Stimulated activated CD4-positive, alpha-beta T cell treated with anti-CD3 and anti-CD28 coated beads, Interleukin-1b, Interleukin-23, amount 100 ng/mL, for 24 hours (primary cell): Measurements from ENCODE around the gene ELF4.

Experiments used
- DNase-seq, 4 experiments: peaks; one replicate each; pipeline ENCODE4 v3.0.0-alpha.2; 2020; ENCODE audit warnings: low read depth in 4 of 4, low spot score in 1 of 4

Gene ELF4

DNA sequence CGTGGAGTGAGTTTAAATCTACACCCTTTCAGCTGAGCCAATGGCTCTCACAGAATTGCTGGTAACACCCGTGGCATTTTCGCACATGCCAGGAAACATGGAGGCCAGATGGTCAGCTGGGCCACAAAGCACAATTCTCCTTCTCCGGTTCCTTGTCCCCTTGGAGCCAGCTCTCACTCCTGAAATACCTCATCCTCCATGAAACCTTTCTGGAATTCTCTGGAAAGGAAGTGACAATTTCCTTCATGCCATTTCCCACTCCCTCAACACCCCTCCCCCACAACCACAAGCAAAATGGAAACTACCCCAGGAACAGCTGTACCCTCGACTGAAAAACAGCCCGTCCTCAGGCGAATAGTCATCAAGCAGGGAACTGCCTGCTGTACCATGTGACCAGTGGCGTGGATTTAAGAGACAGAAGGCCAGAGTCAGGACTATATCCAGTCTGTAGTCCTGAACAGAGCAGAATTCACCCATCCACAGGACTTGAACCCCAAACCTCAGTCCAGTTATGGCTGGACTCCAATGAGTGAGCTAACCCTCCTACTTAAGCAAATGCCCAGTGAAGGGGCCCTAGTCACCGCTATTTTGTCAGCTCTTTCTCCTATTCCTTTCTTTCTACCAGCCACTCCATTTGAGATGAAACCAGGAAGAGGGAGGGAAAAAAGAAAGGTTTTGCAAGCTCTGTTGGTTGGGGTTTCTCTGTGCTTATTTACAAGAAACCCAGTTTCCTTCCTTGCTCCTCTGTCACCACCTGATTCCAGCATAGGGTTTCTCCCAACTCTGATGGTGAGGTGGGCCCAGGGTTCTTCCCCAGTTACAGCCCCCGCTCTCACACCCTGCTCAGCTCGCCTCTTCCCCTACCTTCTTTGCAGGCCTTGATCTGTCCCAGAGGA, 24.5 kb downstream of the ELF4 start:
- no peak for DNase-seq

DNA sequence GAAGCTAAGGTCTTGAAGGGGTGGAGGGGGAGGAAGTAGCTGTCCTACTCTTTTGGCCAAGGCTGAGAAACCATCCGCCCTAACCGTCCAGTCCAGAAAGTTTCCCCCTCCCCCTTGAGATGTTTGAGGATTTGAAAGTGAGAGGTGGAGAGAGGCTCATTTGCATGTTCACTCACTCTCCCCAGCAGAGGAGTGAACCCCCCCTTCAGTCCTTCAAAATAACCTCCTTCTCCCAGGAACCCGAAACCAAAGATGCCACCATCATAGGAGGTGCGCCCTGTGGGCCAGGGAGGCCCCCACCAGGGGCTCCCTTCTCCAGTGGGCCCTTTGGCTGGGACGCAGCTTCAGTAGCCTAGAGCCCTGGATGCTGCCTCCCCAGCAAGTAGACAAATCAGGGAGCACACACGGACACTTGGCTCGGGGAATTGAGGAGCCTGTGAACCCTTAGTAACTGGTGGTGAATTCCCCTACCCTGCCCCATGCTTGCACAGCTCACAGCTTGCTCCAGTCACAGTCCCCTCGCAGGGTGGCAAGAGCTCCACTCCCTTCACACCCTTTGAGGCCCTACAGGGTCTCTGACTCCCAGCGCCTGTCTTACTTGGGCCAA, 25.6 kb downstream of the ELF4 start:
- no peak for DNase-seq

DNA sequence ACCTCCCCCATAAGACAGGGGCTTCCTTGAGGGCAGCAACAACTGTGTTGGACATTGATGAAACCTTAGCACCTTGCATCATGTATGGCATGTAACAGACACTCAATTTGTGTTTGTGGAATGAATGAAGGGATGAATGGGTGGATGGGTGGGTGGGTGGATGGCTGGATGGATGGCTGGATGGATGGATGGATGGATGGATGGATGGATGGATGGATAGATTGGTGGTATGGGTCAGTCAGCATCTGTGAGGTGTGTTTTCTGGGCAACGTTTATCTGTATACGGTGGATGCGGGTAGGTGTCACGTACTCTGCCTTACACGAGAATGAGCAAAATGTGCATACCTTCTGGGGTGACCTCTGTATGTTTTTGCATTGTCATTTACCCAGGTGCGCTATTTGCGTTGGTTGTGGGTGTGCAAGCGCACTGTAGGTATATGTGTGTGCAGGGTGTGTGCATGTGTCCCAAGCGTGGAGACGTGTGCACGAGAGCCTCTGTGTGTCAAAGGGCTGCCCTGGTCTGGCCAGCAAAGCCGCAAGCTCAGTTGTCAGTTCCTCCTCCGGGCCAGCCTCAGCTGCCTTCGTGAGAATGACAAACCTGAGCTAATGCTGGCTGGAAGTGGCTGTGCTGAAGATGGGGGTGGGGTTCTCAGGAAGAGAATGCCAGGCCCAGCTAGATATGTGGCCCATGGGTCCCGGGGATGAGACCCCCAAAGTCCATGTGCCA, 26.5 kb downstream of the ELF4 start:
- DNase-seq = no peak

DNA sequence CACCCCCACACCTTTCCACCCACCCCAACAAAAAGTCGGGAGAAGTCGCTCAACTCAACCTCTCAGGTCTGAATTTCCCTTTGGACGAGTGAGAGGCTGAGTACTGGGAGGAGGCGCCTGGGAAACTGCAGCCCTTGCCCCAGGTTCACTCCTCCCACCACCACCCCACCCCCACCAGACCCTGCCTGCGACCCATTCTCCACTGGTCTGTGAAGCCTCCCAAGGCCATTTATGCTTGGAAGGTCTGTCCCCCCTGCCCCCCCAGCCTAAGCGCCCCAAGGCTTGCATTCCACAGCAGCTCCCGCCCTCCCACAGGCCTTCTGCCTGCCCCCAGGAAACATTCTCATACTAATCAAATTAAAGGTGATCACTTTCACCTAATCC, 27.2 kb downstream of the ELF4 start:
- DNase-seq = no peak

DNA sequence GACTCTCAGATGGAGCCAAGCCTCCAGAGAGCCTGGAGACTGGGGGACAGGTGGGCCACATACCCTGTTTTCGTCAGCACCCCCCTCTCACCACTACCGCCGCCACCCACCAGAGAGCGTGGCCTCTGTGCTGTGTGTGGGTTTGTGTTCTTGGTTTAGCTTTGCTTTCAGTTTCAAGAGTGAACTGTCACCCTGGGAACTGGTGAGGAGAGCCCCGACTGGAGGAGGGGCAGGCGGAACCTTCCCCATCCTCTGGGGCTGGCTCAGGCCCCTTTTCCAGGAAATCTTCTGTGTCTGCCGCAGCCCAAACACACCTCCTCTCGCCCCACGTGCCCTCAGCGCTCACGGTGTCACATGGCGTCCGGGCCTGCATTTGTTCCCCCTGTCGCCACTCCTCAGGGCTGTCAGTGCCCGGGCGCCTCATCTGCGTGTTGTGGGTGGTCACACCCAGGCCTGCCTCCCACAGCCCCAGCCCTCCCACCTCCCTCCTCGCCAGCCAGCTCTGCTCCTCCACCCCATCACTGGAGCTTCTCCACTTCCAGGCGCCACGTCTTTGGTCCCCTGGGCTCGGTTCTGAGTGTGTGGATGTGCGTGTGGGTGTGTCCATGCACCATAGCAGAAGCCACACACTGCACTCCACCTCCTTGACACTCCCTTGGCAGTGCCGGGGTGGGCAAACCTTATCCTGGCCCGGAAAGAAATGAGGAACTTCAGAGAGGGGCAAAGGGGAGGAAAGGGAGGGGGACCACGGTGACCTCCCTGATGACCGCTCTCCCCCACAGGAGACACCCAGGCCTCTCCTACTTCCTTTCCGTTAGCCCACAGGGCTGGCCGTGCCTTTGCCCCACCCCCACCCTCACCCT, 27.8 kb downstream of the ELF4 start:
- peak in 2 of 4 experiments; percentile 40 to 70 for DNase-seq

DNA sequence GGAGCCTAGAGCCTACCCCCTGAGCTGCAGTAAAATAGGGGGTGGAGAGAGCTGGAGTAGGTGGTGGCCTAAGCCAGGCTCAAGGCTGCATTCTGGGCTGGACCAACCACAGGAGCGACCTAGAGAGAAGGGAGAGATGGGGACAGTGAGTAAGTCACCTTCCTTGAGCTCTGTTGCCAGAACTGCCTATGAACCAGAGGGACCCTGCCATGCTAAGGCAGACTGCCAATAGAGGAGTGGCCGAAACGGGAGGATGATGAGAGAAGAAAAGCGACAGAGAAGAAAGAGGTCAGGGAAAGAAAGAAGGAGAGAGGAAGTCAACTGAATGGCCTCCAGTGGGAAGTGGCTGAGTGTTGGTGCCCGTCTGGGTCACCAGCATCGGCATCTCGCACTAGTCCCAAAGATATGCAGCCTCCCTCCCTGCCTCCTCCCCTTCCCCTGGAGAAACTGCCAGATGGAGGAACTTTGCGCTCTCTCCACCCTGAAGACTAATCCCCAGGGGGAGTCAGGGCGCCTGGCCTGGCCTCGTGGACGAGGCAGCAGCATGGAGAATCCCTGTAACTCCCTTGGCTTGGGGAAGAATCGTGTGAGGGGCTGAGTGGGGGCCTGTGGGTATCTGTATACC, 28.8 kb downstream of the ELF4 start:
- DNase-seq = no peak

DNA sequence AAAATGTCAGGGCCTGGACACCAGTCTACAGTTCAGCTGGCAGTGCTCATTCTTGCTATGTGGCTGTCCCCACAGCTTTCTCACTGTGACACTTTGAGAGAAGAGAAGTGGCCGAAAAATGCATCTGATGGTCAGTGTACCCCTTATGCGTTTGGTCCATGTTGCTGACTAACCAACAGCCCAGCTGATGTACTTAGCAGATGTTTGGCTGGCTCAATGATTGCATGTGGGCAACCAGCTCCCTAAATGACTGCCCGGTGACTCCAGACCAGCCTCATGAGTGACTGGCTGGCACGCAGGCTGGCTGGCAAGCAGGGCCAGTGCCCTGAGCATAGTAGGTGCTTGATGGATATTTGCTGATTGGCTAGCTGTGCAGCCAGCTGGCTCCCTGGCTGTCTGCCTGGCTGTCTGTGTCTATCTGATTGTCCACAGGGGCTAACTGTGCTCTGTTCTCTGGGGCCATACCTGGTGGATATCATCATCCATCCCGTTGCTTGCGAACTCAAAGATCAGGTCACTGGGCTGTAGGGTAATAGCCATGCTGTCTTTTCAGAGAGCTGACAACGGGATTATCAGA, 29.4 kb downstream of the ELF4 start:
- DNase-seq = no peak

DNA sequence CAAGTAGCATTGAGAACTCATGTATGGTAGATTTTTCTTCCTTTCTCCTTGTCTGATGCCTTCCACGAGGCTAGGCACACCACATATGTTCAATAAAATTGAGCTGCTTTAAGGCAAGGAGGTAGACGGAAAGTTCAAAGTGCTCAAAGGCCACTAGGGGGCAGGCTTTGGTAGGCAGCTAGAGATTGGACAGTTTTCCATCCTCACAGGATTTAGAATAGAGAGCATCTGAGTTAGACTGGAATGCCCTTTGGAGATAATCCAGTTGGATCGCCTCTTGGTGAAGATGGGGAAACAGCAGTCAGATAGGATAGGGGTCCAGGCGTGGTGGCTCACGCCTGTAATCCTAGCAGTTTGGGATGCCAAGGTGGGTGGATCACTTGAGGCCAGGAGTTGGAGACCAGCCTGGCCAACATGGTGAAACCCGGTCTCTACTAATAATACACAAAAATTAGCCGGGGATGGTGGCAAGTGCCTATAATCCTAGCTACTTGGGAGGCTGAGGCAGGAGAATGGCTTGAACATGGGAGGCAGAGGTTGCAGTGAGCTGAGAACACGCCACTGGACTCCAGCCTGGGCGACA, 30.4 kb downstream of the ELF4 start:
- DNase-seq = peak in 1 of 4 experiments; percentile 34

DNA sequence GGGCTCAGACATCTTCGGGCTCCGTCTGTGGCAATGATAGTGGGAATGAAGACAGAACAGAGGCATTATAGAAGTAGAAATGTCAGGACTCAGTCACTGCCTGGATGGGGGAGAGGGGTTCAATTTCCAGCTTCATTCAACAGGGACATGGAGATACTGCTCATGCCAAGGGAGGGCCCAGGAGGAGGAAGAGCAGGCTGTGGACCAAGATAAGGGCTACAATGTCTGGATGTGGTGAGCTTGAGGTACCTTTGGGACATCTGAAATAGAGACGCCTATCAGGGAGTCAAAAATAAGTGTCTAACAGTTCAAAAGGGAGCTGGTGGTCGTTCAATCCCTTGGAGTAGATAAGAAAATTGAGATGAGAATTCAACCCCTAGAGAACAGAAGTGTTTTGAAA, 34.5 kb downstream of the ELF4 start:
- no peak for DNase-seq

DNA sequence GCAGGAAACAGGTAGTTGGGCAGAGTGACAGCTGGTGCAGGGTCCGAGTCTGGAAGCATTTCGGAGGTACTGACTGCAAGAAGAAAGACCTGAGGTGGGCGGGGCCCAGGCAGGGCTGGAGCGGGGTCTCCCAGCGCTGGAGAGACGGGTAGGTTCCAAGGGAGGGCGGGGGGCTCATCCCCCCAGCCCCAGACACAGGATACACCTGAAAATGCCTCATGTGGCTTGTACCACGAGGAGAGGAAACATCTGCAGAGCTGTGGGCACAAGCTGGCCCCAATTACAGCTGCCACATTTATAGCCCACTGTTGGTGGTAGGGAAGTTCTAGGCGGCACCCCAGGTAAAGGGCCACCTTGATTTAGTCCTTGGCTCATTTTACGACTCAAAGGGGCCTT, 38.0 kb downstream of the ELF4 start:
- no peak for DNase-seq

DNA sequence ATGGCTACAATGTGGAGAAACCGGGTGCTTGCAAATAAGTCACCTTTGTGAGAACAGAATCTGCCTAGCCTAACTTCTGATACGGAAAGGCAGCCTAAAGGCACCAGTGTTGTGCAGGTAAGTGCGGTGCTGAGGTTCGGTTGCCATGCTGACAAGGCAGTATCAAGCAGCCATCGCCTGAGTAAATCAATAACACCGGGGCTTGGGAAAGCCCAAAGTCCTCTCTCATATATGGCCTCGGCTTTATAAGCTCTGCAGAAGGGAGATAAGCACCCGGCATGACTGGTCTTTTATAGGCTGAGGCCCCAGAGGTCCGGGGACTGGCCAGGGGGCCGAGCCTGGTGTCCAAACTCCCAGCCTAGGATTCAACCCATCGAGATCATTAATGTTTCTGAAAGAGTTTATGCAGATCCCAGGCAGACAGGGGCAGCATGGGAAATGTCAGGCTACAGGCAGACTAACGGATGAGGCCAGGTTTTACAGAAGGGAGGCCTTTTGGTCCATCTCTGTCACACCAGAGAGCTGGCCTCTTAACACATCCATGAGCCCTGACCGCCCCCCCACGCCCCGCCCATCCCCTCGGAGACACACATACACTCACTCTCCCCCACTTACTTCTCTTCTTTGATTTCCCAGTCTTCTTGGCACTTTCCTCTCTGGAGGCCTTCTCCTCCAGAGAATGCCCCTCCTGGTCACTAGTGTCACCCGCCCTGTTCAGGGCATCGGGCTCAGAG, 38.5 kb downstream of the ELF4 start:
- DNase-seq = no peak

DNA sequence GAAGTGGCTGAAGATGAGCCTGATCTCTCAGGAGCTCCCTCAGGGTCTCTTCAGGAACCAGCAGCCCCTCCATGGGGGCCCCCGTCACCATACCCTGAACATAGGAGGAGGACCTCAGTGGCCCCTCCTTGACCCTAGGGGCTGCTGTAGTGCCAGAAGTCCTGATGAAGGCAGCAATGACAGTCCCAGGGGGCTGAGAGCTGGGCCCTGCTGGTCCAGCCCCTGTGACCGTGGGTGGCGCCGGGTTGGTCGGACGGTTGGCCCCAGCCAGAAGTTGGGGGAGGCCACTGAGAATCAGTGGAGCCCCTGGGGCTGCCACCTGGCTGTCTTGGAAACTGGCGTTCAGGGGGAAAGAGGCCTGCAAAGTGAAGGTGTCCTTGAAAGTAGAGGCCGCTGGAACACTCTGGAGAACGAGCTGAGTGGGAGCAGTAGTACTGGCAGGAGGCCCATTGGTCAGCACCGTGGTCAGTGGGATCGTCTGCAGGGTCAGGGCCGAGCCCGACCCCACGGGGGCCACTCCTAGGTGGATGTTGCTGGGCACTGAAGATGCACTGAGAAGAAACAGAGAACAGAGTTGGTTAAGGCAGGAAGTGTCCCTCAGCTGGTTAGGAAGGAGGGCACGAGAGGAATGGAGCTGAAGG, 43.2 kb downstream of the ELF4 start:
- DNase-seq = no peak

DNA sequence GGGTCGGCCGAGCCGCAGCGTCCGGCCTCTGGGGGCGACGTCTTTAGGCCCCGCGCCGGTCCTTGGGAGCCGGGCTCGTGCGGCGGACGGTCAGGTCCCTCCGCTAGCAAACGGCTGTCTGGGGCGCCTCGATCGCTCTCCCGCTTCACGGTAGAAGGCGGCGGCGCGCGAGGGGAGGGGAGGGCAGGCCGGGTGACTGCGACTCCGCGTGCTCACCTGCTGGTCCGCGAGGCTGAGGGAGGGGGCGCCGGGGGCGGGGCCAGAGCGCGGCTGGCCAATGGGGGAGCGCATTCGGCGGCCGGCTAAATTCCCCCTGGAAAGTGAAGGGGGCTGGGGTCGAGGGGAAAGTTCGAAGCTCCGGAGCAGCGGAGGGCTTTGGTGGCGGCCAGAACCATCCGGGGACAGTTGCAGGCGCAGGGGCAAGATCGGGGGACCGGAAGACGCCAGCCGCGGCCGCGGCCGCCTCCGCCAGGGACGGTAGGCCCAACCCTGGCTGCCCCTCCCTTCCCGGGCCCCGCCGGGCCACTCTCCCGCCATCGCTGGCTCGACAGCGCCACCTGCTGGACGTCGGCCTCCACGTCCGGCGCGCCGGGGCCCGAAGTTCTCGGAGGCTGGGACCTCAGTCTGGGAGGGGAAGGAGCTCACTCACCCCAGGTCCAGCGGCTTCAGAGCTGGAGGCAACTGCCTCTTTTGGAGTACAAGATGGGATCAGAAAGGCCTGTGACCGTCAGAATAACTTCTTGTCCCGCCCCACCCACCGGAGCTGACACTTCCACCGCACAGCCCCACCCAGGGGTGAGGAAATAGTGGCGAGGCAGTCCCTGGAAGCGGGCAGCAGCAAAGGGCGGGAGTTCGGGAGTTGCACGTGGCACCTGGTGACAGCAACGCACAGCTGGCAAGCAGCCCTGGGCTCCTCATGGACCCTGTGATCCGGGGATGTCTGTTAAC, 49.9 kb downstream of the ELF4 start:
- DNase-seq = peak; percentile 65 to 82 (median 70)

DNA sequence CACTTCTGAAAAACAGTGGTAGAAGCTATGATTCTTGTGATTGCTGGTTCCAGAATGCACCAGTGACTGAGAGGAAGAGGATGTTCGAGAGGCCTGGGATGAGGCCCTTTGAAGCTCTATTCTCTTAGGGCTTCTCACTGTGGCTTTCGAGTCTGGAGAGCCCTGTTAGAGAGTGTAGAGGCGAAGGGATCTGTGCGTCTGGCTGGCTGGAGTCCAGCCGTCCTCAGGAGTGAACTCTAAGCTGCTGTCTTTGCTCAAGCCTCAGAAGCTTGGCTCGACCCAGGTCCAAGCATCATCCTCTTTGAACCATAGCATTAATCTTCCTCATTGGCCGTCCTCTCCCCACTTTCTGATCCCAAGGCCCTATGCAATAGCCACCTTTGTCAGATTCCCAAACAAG, 51.6 kb downstream of the ELF4 start:
- DNase-seq = no peak

DNA sequence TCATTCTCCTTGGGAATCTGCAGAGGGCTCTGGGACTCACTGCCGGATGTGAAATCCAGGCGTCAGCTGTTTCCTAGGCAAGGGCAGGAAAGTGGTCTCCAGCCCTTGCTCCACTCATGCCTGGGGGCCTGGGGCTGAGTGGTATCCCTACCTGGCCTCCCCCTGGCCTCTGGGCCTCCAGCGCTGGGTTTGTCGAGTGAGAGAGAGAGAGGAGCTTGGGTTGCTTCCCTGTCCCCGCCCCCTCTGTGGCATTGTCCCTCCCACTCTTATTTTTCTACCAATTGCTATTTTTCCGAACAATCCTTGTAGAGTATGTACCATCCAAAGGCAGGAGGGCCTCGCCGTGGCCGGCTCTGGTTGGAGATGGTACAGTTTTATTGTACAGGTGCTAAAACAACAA, 53.1 kb downstream of the ELF4 start:
- DNase-seq = no peak

DNA sequence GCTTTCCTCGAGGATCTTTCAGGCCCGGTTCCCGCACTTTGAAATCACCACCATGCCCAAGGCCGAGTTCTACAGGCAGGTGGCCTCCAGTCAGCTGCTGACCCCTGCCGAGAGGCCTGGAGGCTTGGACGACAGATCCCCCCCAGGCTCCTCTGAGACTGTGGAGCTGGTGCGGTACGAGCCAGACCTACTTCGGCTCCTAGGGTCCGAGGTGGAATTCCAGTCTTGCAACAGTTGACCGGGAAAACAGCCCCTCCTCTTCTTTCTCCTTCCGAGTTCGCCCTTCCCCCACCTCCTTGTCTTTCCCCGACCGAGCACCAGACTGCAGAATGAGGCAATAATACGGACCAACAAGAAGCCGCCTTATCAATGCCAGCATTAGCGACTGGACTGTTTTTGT, 54.4 kb downstream of the ELF4 start:
- DNase-seq = no peak

DNA sequence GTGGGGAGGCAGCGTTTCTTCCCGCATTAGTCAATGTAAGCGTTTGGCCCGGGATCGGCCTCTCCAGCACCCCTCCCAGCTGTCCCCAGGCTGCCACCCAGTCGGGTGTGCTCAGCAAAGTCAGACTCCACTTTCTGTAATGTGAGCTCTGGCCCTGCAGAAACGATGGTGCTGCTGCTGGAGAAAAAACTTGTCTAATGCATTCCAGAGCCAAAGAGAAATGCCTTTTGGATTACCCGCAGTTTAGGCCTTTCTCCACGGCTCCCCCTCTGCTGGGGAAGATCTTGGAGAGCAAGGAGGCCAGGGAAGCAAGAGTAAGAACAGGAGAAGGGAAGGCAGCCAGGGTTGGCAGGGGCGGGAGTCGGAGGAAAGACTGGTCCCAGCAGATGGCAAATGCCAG, 55.2 kb downstream of the ELF4 start:
- no peak for DNase-seq

DNA sequence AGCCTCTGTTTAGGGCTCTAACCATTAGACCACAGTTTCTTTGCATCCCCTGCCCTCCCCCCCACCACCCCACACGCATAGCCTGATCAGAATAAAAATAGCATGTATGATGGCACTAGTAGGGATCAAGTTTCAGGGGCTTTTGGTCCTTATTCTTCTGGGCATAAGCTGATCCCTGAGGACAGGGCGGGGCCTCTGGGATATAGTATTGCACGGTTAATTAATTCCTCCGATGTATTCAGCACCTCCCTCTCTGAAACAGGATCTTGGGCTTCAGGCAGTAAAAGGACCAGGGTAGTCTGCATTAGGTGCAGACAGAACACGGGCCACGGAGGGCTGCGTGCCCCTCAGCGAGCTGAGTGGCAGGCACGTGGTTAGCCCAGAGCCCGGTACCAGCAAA, 57.1 kb downstream of the ELF4 start:
- no peak for DNase-seq
